ENCODE measurements around the gene HMGCS2. TPM values are rescaled to one million over a fixed set of nuclear protein-coding genes. Genes with fewer than 3 reads are reported as not detected.

HMGCS2 gene
- total RNA-seq, 1 donor from 2014 or later, result 161 TPM

GRCh38 chr1:119738100-119738720, 30.5 kb downstream of the HMGCS2 start:
- DNase-seq (ENCODE audit: missing footprints) (no peak), ATAC-seq (peak; percentile 9)
- intact Hi-C loops (cut with DNase I), result no loop called here

GRCh38 chr1:119737040-119737682, 31.5 kb downstream of the HMGCS2 start:
- DNase-seq (ENCODE audit: missing footprints) (no peak), ATAC-seq (peak; percentile 51)
- intact Hi-C loops (cut with DNase I), result no loop called here

GRCh38 chr1:119736649-119737039, 32.1 kb downstream of the HMGCS2 start:
- intact Hi-C loops (cut with DNase I), result no loop called here
- no peak for ATAC-seq
- DNase-seq (ENCODE audit: missing footprints), result no peak

GRCh38 chr1:119735217-119735616, 33.5 kb downstream of the HMGCS2 start:
- DNase-seq (ENCODE audit: missing footprints) (no peak), ATAC-seq (peak; percentile 53)
- intact Hi-C loops (cut with DNase I), result no loop called here

- intact Hi-C loops (cut with DNase I), result no loop called here
- ATAC-seq, result no peak
- DNase-seq (ENCODE audit: missing footprints), result no peak
These were observed 35.0 kb downstream of the HMGCS2 start for GRCh38 chr1:119733754-119734153.

GRCh38 chr1:119732465-119733168, 36.1 kb downstream of the HMGCS2 start:
- ATAC-seq (no peak), DNase-seq (ENCODE audit: missing footprints) (no peak)
- intact Hi-C loops (cut with DNase I), result no loop called here

GRCh38 chr1:119731741-119732430, 36.8 kb downstream of the HMGCS2 start:
- ATAC-seq (no peak), DNase-seq (ENCODE audit: missing footprints) (no peak)
- intact Hi-C loops (cut with DNase I), result no loop called here

GRCh38 chr1:119731060-119731459, 37.6 kb downstream of the HMGCS2 start:
- no peak for ATAC-seq
- intact Hi-C loops (cut with DNase I), result no loop called here
- DNase-seq (ENCODE audit: missing footprints), result no peak

GRCh38 chr1:119729044-119729443, 39.7 kb downstream of the HMGCS2 start:
- ATAC-seq (no peak), DNase-seq (ENCODE audit: missing footprints) (no peak)
- intact Hi-C loops (cut with DNase I), result no loop called here

- ATAC-seq, result no peak
- no peak for DNase-seq (ENCODE audit: missing footprints)
These were observed 40.7 kb downstream of the HMGCS2 start for GRCh38 chr1:119727991-119728390.

GRCh38 chr1:119725626-119726025, 43.1 kb downstream of the HMGCS2 start:
- ATAC-seq (no peak), DNase-seq (ENCODE audit: missing footprints) (no peak)
- intact Hi-C loops (cut with DNase I), result no loop called here

More at GRCh38 chr1:119727991-119728390, 40.7 kb downstream of the HMGCS2 start:
- intact Hi-C loops (cut with DNase I), result no loop called here

GRCh38 chr1:119724611-119725218, 44.0 kb downstream of the HMGCS2 start:
- intact Hi-C loops (cut with DNase I), result no loop called here
- ATAC-seq (no peak), DNase-seq (ENCODE audit: missing footprints) (no peak)

GRCh38 chr1:119721896-119722295, 46.8 kb downstream of the HMGCS2 start:
- DNase-seq (ENCODE audit: missing footprints), result no peak

GRCh38 chr1:119720866-119721440, 47.8 kb downstream of the HMGCS2 start:
- intact Hi-C loops (cut with DNase I), result no loop called here
- DNase-seq (ENCODE audit: missing footprints) (no peak), ATAC-seq (peak; percentile 24)

More at GRCh38 chr1:119721896-119722295, 46.8 kb downstream of the HMGCS2 start:
- intact Hi-C loops (cut with DNase I), result no loop called here
- ATAC-seq, result no peak

GRCh38 chr1:119718972-119719371, 49.7 kb downstream of the HMGCS2 start:
- ATAC-seq (no peak), DNase-seq (ENCODE audit: missing footprints) (no peak)
- intact Hi-C loops (cut with DNase I), result no loop called here

GRCh38 chr1:119718409-119718808, 50.3 kb downstream of the HMGCS2 start:
- intact Hi-C loops (cut with DNase I), result no loop called here
- DNase-seq (ENCODE audit: missing footprints), result no peak

GRCh38 chr1:119715542-119715941, 53.2 kb downstream of the HMGCS2 start:
- ATAC-seq, result no peak
- intact Hi-C loops (cut with DNase I), result no loop called here
- DNase-seq (ENCODE audit: missing footprints), result no peak

More at GRCh38 chr1:119718409-119718808, 50.3 kb downstream of the HMGCS2 start:
- ATAC-seq, result no peak

- intact Hi-C loops (cut with DNase I), result no loop called here
- DNase-seq (ENCODE audit: missing footprints), result no peak
- peak; percentile 24 for ATAC-seq
These were observed 54.1 kb downstream of the HMGCS2 start for GRCh38 chr1:119714583-119714982.
